GM11168 (cell line): ENCODE measurements around the gene TPST2.
"Not testable (repeated sequence)": the region's sequence is repeated elsewhere in the genome, so short reads cannot be mapped to it uniquely, and the experiment has no call there.

ENCODE experiments used
- in situ Hi-C: fragments of 300-500 bp; cut with MboI; formaldehyde crosslinking; loops from one replicate; pipeline ENCODE4 v1.12.0; 2022; ENCODE audit warnings: low sequenced_read_pairs; ENCODE audit not compliant: unreplicated experiment

TPST2 gene

DNA sequence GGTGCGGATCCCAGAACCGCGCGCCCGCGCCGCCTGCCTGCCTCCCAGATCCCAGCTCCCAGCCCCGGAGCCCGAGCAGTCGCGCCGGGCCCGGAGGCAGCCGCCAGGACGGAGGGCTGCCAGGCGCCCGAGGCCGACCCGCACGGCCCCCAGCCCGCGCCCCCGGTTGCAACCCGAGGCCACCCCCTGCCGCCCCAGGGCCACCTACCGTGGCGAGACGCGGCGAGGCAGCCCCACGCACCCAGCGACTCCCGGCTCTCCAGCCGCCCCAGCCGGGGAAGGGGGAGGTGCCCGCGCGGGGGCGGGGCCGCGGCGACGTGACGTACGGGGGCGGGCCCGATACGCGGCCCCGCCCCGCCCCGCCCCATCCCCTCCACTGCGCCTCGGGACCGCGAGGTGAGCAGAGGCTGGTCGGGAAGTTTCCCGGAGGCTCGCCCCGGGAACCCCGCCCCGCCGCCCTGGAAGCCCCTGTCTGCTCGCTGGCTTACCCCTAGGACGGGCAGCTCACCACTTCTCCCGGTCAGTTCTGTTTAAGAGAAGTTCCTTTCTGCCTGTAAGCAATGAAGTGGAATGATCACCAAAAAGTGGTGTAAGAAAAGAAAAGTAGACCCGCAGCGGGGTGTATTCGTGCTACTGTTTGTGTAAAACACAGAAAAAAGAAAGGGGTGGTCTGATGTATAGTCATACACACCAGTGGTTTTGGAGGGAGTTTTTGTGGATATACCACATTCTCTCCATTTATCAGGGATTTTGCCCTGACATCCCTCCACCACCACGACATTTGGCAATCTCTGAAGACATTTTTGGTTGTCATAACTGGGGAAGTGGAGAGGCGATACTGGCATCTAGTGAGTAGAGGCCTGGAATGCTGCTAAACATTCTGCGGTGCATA lies at the start of gene TPST2:
TSS of gene TPST2 (minus strand) at position 288 of the 892 bp plus-strand sequence. CDS start 48,502 bp downstream, outside the sequence.
- in situ Hi-C loops: no loop called here

DNA sequence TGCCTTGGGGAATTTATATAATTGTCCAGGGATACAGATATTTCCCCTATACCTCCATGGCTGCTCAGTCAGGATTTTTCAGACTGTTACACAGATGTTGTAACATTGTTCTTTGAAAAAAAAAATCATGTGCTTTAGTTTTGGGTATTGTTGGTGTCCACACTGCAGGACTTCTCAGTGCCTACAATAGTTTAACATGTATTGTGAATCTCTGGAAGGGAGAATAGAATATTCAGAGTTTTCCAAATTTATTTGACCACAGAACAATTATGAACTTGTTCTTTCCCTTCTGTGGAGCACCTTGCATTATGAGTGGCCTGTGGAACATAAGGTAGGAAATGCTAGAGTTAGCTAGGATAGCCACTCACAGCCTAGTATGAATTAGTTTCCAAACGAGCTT lies 46.4 kb upstream of the TPST2 start:
- in situ Hi-C loops: no loop called here

DNA sequence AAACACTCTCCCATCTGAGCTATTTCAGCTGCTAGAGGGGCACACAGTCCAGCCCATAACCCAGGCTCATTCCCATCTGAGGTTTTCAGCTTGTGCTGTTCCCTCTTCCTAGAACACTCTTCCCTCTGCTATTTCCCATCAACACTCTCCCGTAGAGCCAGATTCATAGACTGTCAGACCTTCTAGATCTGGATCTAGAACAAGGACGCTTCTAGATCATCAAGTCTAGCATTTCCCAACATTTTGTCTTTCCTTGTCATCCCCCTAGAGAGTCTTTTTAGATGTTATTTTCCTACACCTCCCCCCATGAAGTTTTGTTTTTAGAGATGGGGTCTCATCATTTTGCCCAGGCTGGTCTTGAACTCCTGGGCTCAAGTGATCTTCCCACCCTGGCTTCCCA lies 45.2 kb upstream of the TPST2 start:
- in situ Hi-C loops: no loop called here

DNA sequence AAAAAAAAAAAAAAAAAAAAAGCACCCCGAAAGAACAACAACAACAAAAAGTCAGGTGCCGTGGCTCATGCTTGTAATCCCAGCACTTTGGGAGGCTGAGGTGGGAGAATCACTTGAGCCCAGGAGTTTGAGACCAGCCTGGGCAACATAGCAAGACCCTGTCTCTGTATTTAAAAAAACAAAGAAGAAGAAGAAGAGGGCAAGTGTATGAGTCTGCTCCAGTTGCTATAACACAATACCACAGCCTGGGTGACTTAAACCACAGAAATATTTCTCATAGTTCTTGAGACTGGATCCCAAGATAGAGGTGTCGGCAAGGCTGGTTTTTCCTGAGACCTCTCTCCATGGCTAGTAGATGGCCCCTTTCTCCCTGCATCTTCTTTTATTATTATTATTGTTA lies 44.3 kb upstream of the TPST2 start:
- in situ Hi-C loops: no loop called here

DNA sequence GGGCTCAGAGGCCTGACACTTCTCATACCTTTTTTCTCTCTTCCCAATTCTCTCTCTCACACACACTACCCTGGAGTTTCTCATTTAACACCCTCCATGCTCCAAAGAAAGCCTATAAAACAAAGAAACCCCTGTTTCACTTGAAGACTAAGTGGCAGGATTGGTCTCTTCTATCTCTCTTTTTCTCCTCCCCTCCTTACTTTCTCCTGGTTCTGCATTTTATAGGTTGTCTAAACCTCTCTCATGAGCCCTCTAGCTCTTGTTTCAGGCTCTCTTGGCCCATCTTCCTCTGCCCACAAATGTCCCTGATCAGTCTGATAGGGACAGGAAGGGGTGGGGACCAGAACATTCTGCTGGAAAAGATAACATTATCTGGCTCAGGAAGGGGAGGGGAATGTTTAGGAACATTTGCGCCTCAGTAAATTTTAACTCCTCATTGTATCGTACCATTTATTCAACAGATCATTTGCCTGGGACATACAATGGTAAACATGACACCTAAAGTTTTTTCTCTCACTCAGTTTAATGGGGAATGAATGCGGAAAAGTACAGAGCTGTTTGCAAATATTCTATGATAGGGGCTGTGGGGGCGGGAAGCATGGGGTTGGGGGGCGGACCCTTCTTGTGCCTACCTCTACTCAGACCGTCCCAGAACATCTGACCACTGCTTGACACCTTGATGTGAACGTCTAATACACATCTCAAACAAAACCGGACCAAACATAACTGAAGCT lies 42.7 kb upstream of the TPST2 start:
- in situ Hi-C loops: no loop called here

DNA sequence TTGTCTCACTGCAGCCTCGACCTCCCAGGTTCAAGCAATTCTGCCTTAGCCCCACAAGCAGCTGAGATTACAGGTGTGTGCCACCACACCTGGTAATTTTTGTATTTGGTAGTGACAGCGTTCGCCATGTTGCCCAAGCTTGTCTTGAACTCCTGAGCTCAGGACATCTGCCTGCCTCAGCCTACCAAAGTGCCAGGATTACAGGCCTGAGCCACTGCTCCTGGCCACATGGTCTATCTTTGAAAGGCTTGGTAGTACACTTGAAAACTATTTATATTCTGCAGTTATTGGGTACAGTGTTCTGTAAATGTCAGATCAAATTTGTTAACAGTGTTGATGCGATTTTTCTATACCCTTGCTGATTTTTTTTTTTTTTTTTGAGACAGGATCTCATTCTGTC lies 41.4 kb upstream of the TPST2 start:
- in situ Hi-C loops: no loop called here

DNA sequence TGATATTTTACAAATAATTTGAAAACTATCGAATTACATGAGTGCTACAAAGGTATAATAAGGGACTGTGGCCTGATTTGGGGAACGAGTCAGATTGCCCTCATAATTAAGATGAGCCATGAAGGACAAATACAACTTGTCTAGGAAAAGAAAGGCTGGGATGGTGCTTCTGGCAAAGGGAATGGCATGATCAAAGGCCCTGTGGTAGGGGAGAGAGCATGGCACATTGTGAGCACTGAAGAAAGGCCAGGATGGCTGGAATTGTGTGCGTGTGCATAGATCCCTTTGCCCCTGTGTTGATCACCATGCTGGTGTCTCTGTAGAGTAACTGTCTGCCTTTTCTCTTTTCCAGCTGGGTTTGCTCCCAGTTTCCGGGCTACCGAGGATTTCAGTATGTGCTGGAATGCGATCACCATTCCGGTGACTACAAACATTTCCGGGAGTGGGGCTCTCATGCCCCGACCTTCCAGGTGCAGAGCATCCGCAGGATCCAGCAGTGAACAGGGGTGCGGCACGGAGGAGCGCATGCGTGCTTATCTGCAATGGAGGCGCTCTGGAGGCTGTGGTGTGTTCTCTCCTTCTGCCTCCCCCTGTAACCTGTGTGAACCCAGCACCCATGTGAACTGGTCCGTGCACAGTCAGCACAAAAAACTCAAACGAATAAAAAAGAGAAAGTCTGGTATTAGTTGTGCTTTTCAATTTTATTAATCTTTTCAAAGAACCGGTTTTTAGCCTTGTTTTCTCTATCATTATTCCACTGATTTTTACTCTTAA lies 40.2 kb upstream of the TPST2 start:
- in situ Hi-C loops: no loop called here

DNA sequence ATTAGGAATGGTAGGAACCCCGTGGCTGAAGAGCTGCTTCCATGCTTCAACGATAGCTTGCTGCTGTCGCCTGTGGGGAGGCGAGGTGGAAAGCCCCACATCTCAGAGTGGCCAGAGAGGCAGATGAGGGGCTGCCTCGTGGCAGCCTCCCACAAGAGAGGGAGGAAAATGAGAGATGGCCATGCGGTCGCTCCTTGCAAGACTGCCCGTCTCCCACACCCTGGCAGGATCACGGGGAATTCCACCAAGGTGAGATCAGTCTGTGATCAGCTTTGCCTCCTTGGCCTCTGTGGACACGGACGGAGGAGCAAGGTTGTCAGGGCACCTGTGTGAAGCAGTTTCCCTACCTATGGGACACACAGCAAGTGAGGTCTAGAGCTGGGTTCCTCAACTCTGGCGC lies 34.9 kb upstream of the TPST2 start:
- in situ Hi-C loops: no loop called here

DNA sequence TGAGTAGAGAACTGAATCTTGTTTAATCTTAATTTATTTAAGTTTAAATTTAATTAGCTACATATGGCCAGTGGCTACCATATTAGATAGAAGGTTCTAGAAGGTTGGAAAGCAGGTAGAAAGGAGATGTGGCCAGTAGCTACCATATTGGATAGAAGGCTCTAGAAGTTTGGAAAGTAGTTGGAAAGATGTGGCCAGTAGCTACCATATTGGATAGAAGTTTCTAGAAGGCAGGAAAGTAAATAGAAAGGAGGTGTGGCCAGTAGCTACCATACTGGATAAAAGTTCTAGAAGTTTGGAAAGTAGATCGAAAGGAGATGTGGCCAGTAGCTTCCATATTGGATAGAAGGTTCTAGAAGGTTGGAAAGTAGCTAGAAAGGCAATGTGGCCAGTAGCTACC lies 34.1 kb upstream of the TPST2 start:
- in situ Hi-C loops: no loop called here

DNA sequence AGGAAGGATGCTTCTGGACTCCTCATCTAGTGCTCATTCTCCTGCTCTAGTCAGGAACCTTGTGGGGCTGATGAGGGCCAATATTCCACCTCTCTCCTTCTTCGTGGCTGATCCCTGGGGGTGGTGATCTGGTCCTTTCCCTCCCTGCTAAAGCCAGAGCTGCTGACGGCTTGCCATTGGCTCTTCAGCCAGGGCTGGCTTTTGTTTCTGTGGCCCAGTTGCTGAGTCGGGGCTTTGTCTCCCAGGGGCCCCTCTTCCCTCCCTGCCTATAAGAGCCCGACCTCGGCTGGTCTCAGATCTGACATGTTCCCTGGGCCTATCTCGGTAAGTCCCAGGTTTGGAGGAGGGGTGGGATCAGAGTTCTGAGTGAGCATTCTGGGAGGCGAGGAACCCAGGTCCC lies 31.7 kb upstream of the TPST2 start, which contains the start of gene CRYBA4:
TSS of gene CRYBA4 (plus strand) at position 301 of the 400 bp plus-strand sequence. CDS start 634 bp downstream, outside the sequence.
- in situ Hi-C loops: no loop called here

DNA sequence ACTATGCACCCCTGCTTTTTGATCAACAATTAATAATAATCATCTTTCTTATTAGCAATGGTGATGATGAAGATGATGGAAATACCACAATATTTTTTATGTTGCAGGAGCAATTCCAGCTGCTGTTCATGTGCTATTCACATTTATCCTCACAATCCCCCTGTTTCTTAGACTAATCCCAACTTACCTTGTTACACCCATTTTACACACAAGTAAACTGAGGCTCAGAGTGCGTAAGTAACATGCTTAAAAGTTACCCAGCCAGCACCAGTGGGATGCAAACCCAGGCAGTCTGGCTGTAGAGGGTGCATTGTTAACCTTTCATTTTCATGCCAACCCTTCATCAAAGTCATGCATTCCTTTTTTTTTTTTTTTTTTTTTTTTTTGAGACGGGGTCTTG lies 30.3 kb upstream of the TPST2 start:
- in situ Hi-C loops: no loop called here

DNA sequence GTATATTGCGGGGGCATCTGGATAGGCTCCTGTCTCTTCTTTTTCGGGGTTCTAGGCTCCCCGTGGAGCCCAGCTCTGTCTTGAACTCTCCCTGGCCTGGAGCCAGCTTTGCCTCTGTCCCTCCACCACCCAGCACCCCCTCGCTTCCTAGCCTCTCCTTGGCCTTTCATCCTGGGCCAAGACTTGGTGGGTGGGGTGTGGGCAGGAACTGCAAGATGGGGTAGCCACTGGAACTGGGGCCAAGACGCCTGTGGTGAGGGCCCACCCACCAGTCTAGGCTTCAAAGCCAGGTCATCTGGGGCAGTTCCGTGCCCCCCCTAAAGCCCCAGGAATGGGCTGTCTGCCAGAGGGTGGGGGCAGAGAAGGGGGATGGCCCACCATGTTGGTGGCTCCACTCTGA lies 29.6 kb upstream of the TPST2 start:
- in situ Hi-C loops: no loop called here

DNA sequence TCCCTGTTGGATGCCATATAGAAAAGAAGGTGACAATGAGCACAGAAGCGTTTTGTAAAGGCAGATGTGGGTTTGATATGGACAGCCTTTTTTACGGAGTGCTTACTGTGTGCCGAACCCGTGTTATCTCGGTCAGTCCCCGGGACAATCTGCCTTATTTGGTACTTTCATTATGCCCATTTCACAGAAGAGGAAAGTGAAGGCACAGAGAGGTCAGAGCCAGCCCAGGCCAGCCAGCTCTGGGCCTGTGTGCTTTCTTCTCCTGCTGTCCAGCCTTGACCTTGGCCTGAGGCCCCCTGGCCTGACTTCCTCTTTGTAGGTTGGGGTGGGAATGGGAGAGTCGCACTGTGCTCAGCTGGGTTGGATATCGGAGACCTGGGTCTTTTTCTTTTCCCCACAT lies 28.5 kb upstream of the TPST2 start:
- in situ Hi-C loops: no loop called here

DNA sequence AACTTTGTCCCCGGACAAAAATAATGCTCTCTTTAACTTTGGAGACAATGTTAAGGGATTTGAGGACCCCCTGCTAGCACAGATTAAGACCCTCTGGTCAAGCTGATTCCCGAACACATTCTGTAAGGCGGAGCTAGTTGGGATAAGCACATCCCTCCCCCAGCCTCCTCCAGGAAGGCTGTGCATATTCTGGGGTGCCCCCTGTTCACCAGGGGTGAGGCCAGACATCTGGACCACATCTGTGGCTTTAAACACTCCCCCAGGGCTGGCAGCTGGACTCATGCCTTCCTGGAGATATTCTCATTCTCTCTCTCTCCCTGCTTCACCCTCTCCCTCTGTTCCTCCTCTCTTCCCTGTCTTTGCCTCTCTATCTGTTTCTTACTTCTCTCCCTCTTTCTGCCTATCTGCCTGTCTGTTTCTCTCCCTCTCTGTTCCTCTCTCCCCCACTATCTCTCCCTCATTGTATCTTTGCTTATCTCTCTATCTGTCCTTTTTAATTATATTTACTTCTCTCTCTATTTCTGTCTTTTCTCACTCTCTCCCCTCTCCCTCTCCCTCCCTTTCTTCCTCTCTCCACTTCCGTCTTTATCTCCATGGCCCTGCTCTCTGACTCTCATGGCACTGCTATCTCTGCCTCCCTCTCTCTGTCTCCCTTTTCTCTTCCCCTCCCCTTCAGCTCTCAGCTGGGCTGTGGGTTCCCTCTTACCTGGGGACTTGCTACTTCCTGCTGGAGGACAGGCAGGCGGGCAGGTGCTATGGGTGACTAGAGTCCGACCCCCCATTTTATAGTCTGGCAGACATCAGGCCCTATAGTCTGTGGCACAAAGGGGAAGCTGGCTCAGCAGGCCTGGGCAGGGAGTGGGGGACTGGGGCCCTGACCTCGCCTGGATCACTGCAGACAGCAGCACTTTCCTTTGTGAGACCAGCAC lies 27.6 kb upstream of the TPST2 start, which contains the start of gene CRYBB1:
TSS of gene CRYBB1 (minus strand) at position 757 of the 929 bp plus-strand sequence. CDS start 1,708 bp downstream, outside the sequence.
- in situ Hi-C loops: no loop called here

DNA sequence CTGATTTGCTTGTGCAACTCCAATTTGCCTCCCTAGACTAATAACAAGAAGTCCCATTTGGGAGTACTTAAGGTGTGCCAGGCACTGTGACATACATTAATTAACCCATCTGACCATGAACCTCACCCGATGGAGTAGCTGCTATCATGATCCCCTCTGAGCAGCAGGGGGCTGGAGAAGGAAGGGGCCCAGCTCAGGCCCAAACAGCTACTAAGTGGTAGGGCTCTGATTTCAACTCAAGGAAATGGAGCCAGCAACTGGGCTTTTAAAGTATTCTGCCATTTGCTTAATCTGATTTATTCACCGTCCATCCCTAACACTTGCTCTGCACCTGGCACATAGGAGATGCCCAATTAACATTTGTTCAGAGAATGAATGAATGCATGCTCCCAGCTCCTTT lies 26.7 kb upstream of the TPST2 start:
- in situ Hi-C loops: no loop called here

DNA sequence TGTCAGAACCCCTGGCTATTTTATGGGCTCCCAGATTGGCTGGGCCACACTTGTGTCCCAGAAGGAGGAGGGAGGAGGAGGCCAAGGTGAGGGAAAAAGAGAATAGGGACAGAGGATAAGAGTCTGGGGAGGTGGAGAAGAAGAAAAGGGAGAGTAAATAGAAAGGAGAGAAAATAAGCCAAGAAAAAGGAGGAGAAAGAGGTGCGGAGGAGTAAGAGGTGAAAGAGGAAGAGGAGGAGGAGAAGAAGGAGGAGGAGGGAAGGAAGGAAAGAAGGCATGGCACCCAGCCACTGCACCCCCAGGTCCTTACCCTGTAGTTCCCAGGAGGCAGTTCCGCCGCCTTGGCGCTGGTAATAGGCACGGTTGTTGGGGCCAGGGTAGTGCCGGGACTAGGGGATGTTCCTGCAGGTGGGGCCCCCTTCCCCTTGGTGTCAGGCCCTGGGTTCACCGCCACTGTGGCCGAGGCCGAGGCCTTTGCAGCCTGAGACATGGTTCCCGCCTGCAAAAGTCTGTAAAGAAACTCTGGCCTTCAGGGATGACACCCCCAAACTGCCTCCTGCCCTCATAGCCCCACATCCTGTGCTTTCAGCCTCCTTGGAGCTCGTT lies 26.0 kb upstream of the TPST2 start:
- in situ Hi-C loops: no loop called here

DNA sequence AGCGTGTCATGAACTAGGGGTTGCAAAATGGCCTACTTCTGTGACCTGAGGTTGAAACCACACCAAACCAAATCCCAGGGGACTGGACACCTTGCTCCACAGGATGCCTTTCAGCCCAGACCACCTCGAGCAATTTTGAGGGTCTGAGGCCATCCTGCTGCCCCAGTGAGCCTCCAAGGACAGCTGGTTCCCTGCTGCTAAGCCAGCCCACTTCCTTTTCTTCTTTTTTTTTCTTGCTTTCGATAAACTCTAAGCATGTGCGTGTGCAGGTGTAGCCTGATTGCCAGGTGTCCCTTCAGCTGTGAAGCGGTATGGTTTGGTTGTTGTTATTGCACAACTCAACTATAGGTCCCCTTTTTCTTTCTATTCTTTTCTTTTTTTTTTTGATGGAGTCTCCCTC lies 25.2 kb upstream of the TPST2 start:
- in situ Hi-C loops: no loop called here

DNA sequence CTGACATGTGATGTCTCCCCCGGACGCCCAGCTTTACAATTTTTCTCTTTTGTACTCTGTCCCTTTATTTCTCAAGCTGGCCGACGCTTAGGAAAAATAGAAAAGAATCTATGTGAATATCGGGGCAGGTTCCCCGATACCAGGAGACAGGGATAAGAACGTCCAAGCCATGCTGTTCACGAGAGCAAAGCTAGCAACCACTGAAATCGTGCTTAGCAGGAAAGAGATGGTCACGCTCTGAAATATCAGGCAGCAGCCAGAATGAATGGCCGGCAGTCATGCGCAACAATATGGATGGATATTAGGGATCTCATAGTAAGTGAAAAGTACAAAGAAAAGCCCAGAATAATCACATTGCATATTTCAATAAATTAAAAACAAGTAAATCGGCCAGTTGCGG lies 24.4 kb upstream of the TPST2 start:
- in situ Hi-C loops: no loop called here

DNA sequence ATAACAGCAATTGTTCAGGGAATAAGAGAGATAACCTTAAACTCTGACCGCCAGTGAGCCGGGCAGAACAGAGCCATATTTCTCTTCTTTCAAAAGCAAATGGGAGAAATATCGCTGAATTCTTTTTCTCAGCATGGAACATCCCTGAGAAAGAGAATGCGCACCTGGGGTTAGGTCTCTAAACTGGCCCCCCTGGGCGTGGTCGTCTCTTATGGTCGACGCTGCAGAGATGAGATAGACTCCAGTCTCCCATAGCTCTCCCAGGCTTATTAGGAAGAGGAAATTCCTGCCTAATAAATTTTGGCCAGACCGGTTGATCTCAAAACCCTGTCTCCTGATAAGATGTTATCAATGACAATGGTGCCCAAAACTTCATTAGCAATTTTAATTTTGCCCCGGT lies 23.8 kb upstream of the TPST2 start:
- in situ Hi-C loops: not testable (repeated sequence)
